ENCODE results near the gene CCNB2. TPM values are rescaled to one million over a fixed set of nuclear protein-coding genes. Genes with fewer than 3 reads are reported as not detected.

The CCNB2 gene
- total and polyA plus RNA-seq, 2 of the 8 experiments (the other 6 are each of a cell fraction or from before 2014, with no cell fraction given), result 70.7 to 92.1 TPM

DNA sequence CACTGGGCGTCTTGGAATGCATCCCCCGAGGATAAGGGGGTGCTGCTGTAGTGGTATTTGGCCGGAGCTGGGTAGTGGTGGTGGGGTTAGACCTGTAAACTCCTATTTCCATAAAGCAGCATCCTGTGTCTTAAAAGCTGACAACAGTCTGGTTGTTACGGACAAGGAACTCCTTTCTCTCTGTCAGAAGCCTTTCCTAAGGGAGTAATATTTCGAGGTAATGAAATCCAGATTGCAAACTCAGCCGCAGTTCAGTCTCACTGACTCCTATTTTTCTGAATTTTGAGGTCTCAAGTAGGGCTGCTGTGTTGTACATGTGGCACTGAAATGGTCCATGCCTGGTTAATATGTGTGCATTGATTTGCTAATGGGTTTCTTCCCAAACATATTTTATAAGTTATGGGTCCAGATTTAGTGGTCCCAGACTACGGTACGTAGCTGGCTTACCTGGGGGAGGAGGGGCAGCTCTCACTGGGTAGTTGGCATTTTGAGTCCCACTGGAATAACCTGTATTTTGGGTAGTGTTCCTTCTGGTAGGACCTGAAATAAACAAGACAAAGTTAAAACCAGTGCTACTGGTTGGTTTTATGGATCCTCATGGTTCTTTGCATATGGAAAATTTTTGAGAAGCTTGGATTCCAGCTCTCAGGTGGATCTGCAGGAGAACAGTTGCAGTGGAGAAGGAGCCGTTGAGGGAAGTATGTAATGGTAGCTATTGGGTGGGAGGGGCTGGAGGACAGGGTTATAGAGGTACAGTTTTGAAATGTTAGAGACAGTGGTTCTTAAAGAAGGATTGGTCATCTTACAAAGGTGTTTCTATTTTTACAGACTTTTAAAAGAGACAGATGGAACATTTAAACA, 53.1 kb downstream of the CCNB2 start (continued):
- TF ChIP-seq CHD1 (IDR thresholded peaks at IDR 0.05; ENCODE audit: low read depth, low read length) (no peak), CREB1 (IDR thresholded peaks at IDR 0.05) (no peak), CBX8 (IDR thresholded peaks at IDR 0.05; ENCODE audit: borderline replicate concordance, low read depth, low read length) (no peak), RXRA (IDR thresholded peaks at IDR 0.05; ENCODE audit: insufficient read depth, low read depth, low read length) (no peak), EP300 (IDR thresholded peaks at IDR 0.05; ENCODE audit: borderline replicate concordance in 1 of 2, low read depth in 2 of 2, low read length in 2 of 2) (no peak), BRCA1 (IDR thresholded peaks at IDR 0.05; ENCODE audit: low read depth, low read length) (no peak), ZNF274 (IDR thresholded peaks at IDR 0.05; ENCODE audit: borderline replicate concordance, extremely low read depth, low read length) (no peak)
- TF ChIP-seq, protein P1, sequence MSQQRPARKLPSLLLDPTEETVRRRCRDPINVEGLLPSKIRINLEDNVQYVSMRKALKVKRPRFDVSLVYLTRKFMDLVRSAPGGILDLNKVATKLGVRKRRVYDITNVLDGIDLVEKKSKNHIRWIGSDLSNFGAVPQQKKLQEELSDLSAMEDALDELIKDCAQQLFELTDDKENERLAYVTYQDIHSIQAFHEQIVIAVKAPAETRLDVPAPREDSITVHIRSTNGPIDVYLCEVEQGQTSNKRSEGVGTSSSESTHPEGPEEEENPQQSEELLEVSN (IDR thresholded peaks at IDR 0.05), result no peak
